Anterior cingulate cortex (tissue), 58 donors: ENCODE measurements around the gene LRP4.

Source experiments
- DNase-seq, 58 donors: peaks; one replicate each; lab custom pipeline; 2025; lab: John Stamatoyannopoulos, UW

The LRP4 gene

GRCh38 chr11:46850829-46851380 is 67.4 kb downstream of the LRP4 start:
- DNase-seq: no peak

GRCh38 chr11:46849631-46850030 is 68.7 kb downstream of the LRP4 start:
- no peak for DNase-seq

DNA sequence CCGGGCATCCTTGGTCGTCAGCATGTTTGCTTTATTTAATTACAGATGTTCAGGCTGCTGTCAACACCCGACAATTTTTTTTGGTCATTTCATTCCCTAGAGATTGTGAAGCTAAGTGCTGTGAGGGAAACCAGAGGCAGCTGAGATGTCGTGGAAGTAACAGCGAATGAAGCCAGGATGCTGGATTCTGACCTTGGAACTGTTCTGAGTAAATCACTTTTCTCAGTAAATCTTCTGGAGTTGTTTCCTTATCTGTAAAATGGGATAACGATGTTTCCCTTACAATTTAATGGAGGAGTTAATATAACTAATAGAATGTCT is 71.9 kb downstream of the LRP4 start:
- no peak for DNase-seq

DNA sequence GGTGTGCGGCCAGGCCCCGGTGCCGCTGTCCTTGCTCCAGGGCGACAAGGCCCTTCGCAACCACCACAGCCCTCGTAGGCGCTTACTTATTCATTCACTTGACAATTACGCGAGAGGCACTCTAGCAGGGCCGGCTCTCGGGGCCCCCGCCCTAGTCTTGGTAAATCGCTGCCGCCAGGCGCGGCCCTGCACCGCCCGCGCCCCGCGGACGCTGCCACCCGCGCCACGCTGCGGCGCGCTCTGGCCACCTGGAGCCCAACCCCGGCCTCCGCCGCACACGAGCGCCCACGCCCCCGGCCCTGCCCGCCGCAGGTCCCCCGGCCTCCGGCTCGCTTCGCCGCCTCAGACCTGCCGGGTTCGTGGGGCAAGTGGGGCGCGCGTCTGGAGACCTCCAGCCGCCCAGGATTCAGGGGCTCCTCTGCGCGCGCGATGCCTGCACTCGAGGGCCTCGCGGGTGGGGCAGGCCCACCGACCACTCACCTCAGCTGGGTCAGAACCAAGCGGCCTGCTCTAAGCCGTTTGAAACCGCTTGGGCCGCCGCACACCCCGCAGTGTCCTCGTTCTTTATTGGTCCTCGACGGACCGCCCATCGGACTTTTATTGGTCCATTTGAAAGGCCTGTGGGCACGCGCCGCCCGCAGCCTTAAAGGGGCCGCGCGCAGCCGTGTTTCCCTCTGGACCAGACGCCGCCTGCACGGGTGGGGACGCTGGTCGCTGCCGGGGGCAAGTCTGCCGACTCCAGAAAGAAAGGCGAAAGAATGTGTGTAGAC is 72.4 kb downstream of the LRP4 start, which contains the start of gene CKAP5:
CKAP5 (minus strand) TSS at position 541 of the 770 bp plus-strand sequence. CDS start 25,049 bp downstream, outside the sequence.
- DNase-seq: peak; percentile 55 to 95 (median 86)

GRCh38 chr11:46845440-46845739 is 73.0 kb downstream of the LRP4 start:
- DNase-seq: peak in 2 of 58 donors; percentile 13 to 27

GRCh38 chr11:46840116-46840515 is 78.2 kb downstream of the LRP4 start:
- DNase-seq: no peak

GRCh38 chr11:46838501-46838900 is 79.8 kb downstream of the LRP4 start:
- no peak for DNase-seq

- no peak for DNase-seq
These were observed 80.5 kb downstream of the LRP4 start for GRCh38 chr11:46837860-46838259.

DNA sequence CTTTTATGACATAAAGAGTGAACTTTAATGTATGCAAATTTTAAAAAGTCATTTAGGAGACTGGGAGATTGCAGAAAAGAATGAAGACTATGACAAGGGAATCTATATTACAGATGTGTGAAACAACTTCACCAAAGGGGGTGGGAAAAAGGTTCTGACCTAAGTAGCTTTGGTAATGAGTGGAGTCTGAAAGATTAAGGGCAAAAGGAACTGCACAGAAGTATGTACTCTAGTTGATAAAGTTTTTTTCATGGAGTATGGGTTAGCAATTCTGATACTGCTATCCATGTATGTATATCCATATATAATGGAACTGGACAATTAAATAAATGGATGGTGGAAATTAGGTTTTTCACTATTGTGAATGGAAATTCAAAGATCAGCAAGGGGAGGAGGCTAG is 81.5 kb downstream of the LRP4 start:
- no peak for DNase-seq

GRCh38 chr11:46836431-46836830 is 81.9 kb downstream of the LRP4 start:
- no peak for DNase-seq

DNA sequence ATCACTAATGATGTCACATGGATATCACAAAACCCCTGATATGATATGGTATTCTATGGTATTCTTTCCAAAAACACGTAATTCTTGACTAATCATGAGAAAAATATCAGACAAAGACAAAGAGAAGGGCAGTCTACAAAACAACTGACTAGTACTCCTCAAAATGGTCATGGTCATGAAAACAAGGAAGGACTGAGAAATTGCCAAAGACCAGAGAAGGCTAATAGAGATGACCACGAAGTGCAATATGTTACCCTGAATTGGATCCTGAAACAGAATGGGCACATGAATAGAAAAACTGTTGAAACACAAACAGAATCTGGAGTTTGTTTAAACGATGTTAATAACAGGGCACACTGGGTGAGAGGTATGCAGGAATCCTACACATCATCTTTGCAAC is 82.5 kb downstream of the LRP4 start:
- DNase-seq: no peak

DNA sequence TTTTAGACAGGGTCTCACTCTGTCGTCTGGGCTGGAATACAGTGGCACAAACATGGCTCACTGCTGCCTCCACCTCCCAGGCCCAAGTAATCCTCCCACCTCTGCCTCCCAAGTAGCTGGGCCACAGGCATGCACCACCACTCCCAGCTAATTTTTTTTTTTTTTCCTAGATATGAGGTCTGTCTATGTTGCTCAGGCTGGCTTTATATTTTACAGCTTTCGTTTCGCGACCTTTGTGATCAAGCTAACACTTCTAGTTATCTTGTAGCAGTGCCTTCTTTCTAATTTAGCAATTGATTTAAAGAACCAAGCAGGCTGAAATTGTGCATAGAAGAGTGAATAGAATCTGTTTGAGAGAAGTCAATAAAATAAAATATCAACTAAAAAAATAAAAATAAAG is 83.5 kb downstream of the LRP4 start:
- no peak for DNase-seq

DNA sequence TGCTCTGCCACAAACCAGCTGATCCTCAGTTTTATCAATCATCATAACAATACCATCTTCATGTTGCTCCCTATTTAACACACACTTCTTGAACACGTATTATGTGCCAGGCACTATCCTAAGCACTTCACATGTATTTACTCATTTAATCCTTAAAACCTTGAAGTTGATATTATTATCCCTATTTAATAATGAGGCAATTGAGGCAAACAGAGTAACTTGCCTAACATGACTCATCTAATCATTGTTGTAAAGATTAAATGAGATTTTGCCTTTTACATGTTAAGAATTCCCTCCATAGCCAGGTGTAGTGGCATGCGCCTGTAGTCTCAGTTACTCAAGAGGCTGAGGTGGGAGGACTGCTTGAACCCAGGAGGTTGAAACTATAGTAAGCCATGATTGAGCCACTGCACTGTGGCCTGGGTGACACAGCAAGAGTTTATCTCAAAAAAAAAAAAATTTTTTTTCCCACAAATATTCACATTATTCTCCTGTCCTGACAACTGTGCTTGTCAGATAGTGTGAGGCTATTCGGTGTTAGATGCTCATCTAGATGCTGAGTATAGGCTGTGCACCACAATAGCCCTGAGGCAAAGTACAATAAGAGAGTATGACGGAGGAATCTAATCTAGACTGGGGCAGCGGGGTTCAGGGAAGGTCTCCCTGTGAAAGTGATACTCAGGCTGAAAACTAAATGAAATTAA is 85.7 kb downstream of the LRP4 start:
- DNase-seq: no peak

- DNase-seq: no peak
These were observed 90.4 kb downstream of the LRP4 start for GRCh38 chr11:46827995-46828394.

DNA sequence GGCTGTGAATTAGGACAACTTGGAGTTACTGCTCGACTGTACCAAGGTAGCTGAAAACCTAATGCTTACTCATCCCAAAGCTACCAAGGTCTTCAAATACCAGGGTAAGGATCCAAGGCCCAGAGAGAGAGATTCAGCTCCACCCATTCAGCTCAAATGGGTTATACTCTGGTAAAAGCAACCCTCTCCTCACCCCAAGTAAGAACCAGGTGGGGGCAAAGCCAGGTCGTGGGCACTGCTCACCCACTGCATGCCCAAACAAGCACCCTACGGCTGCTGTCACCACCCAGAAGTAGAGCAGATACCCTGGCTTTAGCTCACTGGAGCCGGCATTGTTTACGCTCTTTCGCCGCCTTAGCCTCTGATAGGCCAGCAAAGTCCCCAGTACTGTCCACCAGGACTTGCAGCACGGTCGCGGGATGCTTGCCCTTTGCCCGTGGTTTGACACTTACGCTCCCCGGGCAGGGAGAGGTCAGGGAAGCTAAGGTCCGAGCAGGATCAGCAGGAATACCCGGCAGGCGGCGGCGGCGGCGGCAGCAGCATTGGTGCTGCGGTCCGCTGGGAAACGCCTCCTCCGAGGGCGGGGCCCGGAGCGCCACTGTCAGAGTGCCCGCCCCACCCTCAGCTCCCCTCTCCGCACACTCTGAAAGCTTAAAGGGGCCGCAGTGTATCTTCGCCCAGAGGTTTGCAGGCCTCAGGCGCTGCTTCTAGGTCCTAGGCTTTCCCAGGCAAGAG is 91.9 kb downstream of the LRP4 start:
- peak in 57 of 58 donors; percentile 19 to 88 (median 75) for DNase-seq

DNA sequence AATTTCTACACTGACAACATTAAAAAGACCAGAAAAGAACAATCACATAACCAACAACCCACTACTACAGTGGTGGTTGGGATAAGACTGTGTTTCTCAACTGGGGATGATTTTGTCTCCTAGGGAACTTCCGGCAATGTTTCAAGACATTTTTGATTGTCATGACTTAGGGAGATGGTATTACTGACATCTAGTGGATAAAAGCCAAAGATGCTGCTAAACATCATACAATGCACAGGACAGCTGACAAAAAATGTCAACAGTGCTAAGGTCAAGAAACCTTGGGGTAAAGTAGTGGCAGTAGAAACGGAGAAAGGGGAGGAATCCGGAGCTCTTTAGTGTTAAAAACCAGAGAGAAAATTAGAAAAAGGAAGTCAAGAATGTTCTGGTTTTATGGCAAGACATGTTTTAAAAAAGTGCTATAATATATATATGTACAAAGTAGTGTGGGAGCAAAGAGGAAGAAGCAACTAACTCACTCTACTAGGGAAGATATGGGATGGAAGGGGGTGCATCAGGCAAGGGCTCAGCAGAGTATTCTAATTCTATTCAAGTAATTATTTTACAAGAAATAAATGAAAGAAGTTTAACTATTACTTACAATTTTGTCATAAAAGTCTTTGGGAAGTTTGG is 109.4 kb downstream of the LRP4 start:
- peak in 1 of 58 donors; percentile 14 for DNase-seq
